Measurements from ENCODE around the gene DMXL2. TPM values are rescaled to one million over a fixed set of nuclear protein-coding genes. Genes with fewer than 3 reads are reported as not detected.
A peak's percentile ranks its signal among the peaks of the same experiment; 100 is the strongest.

DMXL2 gene
- total and polyA plus RNA-seq, 3 donors from 2014 or later: 54.5 to 81.3 (median 64.4) TPM

- TF ChIP-seq POLR2A (IDR thresholded peaks at IDR 0.05) (no peak), CTCF (IDR thresholded peaks at IDR 0.05) (no peak)
- intact Hi-C loops (cut with DNase I; ENCODE audit: low total_unique reads): no loop called here
- WGBS, 2 donors: 67% methylated on average over 1 of the region's 1 CpG
Observed at GRCh38 chr15:51625236-51625635, 2.7 kb upstream of the DMXL2 start.

GRCh38 chr15:51624022-51624421 is 1.5 kb upstream of the DMXL2 start:
- Histone ChIP-seq H3K9me3 (no peaks in the 10 kb centered on the region), H3K4me1 (no peaks in the 10 kb centered on the region)
- TF ChIP-seq CTCF (IDR thresholded peaks at IDR 0.05) (no peak), POLR2A (IDR thresholded peaks at IDR 0.05) (no peak)

More at GRCh38 chr15:51625236-51625635, 2.7 kb upstream of the DMXL2 start:
- DNase-seq: no peak
- no peak overlapping the region for H3K27ac ChIP-seq
- no peaks in the 10 kb centered on the region for H3K4me1 ChIP-seq
- no peak overlapping the region for H3K4me3 ChIP-seq
- H3K36me3 ChIP-seq (ENCODE audit: low read depth, missing control alignments): no peaks in the 10 kb centered on the region
- no peaks in the 10 kb centered on the region for H3K27me3 ChIP-seq
- no peaks in the 10 kb centered on the region for H3K9me3 ChIP-seq

GRCh38 chr15:51623386-51623938 is 891 bp upstream of the DMXL2 start:
- Histone ChIP-seq H3K27me3 (no peaks in the 10 kb centered on the region), H3K4me3 (peak overlapping the region; percentile 62 to 95), H3K36me3 (ENCODE audit: low read depth, missing control alignments) (no peaks in the 10 kb centered on the region), H3K4me1 (no peaks in the 10 kb centered on the region), H3K9me3 (no peaks in the 10 kb centered on the region), H3K27ac (peak overlapping the region; percentile 86 to 91)
- 9 to 13% methylated on average over 8 of the region's 8 CpGs for WGBS, 2 donors
- TF ChIP-seq POLR2A (IDR thresholded peaks at IDR 0.05) (no peak), CTCF (IDR thresholded peaks at IDR 0.05) (no peak)
- intact Hi-C loops (cut with DNase I; ENCODE audit: low total_unique reads): no loop called here
- no peak for DNase-seq

More at GRCh38 chr15:51624022-51624421, 1.5 kb upstream of the DMXL2 start:
- H3K27ac ChIP-seq: no peak overlapping the region
- no peak for DNase-seq
- no peaks in the 10 kb centered on the region for H3K27me3 ChIP-seq
- no peaks in the 10 kb centered on the region for H3K36me3 ChIP-seq (ENCODE audit: low read depth, missing control alignments)
- intact Hi-C loops (cut with DNase I; ENCODE audit: low total_unique reads): no loop called here
- no peak overlapping the region for H3K4me3 ChIP-seq
- WGBS, 2 donors: 34 to 51% methylated on average over 4 of the region's 4 CpGs

- Histone ChIP-seq H3K36me3 (ENCODE audit: low read depth, missing control alignments) (no peaks in the 10 kb centered on the region), H3K4me3 (peak overlapping the region; percentile 62 to 95), H3K27me3 (no peaks in the 10 kb centered on the region), H3K9me3 (no peaks in the 10 kb centered on the region), H3K27ac (peak overlapping the region; percentile 86 to 91), H3K4me1 (no peaks in the 10 kb centered on the region)
- peak; percentile 65 for DNase-seq
- intact Hi-C loops (cut with DNase I; ENCODE audit: low total_unique reads): no loop called here
- peak in 1 of 3 experiments; percentile 5 for TF ChIP-seq CTCF (IDR thresholded peaks at IDR 0.05)
- TF ChIP-seq POLR2A (IDR thresholded peaks at IDR 0.05): no peak
- 0% methylated on average over 20 to 34 of the region's 44 CpGs for WGBS, 2 donors
Observed at GRCh38 chr15:51621936-51622603, 501 bp downstream of the DMXL2 start.
